HG03139 (cell line): ENCODE measurements around the gene DUS2.
"Not testable (repeated sequence)": the region's sequence is repeated elsewhere in the genome, so short reads cannot be mapped to it uniquely, and the experiment has no call there.

Experiments used
- ATAC-seq: cut with Tn5 transposase; IDR thresholded peaks from one replicate; pipeline ENCODE4 v1.9.1; 2021; ENCODE audit not compliant: unreplicated experiment

DUS2 gene

GRCh38 chr16:67998231-67998778, 24.8 kb upstream of the DUS2 start:
- ATAC-seq: not testable (repeated sequence)

- ATAC-seq: not testable (repeated sequence)
Measured at GRCh38 chr16:67998779-67999688, 24.1 kb upstream of the DUS2 start, which contains the start of gene DPEP2. Gene DPEP2 (minus strand): TSS chr16:67999484. CDS start chr16:67993212, 6,272 bp downstream.

GRCh38 chr16:67999985-68000384, 23.1 kb upstream of the DUS2 start:
- ATAC-seq: no peak

GRCh38 chr16:68000450-68000849, 22.6 kb upstream of the DUS2 start:
- no peak for ATAC-seq

- no peak for ATAC-seq
Measured at GRCh38 chr16:68003031-68003430, 20.1 kb upstream of the DUS2 start.

- ATAC-seq: no peak
Measured at GRCh38 chr16:68005211-68005610, 17.9 kb upstream of the DUS2 start.

- ATAC-seq: no peak
Measured at GRCh38 chr16:68005786-68006286, 17.2 kb upstream of the DUS2 start.

- no peak for ATAC-seq
Measured at GRCh38 chr16:68009157-68009735, 13.8 kb upstream of the DUS2 start.

GRCh38 chr16:68009872-68010271, 13.2 kb upstream of the DUS2 start:
- not testable (repeated sequence) for ATAC-seq

GRCh38 chr16:68013440-68013839, 9.6 kb upstream of the DUS2 start:
- no peak for ATAC-seq

- ATAC-seq: no peak
Measured at GRCh38 chr16:68015681-68016080, 7.4 kb upstream of the DUS2 start, which contains the start of gene DPEP2NB. Gene DPEP2NB (minus strand): TSS chr16:68015911. CDS start chr16:68015770, 141 bp downstream.

GRCh38 chr16:68019167-68019680, 3.9 kb upstream of the DUS2 start:
- no peak for ATAC-seq

GRCh38 chr16:68021490-68021889, 1.6 kb upstream of the DUS2 start:
- no peak for ATAC-seq

- no peak for ATAC-seq
Measured at GRCh38 chr16:68022278-68022727, 781 bp upstream of the DUS2 start.

- no peak for ATAC-seq
Measured at GRCh38 chr16:68028996-68029395, 5.9 kb downstream of the DUS2 start.

- ATAC-seq: not testable (repeated sequence)
Measured at GRCh38 chr16:68030108-68030507, 7.0 kb downstream of the DUS2 start.

GRCh38 chr16:68031951-68032350, 8.9 kb downstream of the DUS2 start:
- ATAC-seq: no peak

GRCh38 chr16:68033101-68033500, 10.0 kb downstream of the DUS2 start:
- no peak for ATAC-seq

- no peak for ATAC-seq
Measured at GRCh38 chr16:68035227-68035626, 12.1 kb downstream of the DUS2 start.

GRCh38 chr16:68037841-68038597, 14.9 kb downstream of the DUS2 start:
- no peak for ATAC-seq
